NB4 (cell line): ENCODE data around the gene TTLL5.
"Not testable (repeated sequence)": the region's sequence is repeated elsewhere in the genome, so short reads cannot be mapped to it uniquely, and the experiment has no call there.

Experiments
- DNase-seq: peaks from one replicate; pipeline ENCODE4 v3.0.0; 2010; ENCODE audit warnings: low read depth
- H3K4me3 ChIP-seq: one replicate; pipeline ENCODE4 v1.5.1; 2011; ENCODE audit warnings: mild to moderate bottlenecking, low read depth, low read length, moderate library complexity
- MYC ChIP-seq: IDR thresholded peaks from 2 replicates; pipeline ENCODE4 v1.6.1; 2011; ENCODE audit warnings: low read depth, low read length
- POLR2A ChIP-seq: IDR thresholded peaks from 2 replicates; pipeline ENCODE4 v1.6.1; 2011; ENCODE audit warnings: mild to moderate bottlenecking; ENCODE audit not compliant: insufficient read length; ENCODE audit errors: extremely low read depth
- TF ChIP-seq, protein P1 (sequence below): IDR thresholded peaks from one replicate; pipeline ENCODE4 v1.5.1; 2012; ENCODE audit warnings: low read depth, low read length
- TF ChIP-seq, protein P2 (sequence below): IDR thresholded peaks from 2 replicates; pipeline ENCODE4 v1.6.1; 2011; ENCODE audit warnings: low read depth, low read length

TTLL5 gene

DNA sequence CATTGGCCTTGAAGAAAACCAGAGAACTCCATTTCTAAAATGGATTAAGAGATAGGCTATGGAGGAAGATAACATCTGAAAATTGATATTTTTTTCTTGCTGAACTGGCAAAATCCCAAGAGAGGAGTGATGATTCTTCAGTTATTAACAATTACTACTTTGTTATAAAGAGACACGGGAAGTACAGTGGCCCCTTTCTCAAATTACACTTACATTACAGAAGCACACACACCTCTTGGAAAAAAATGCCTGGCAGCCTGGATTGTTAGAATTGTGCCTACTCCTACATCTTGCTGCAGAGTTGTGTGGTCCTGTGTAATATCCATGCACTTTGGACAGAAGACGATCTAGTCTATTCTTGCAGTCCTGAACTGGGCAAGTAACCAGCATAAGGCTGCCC is 249.0 kb downstream of the TTLL5 start:
- H3K4me3 ChIP-seq = no peak overlapping the region
- DNase-seq = no peak
- TF ChIP-seq, protein P1, sequence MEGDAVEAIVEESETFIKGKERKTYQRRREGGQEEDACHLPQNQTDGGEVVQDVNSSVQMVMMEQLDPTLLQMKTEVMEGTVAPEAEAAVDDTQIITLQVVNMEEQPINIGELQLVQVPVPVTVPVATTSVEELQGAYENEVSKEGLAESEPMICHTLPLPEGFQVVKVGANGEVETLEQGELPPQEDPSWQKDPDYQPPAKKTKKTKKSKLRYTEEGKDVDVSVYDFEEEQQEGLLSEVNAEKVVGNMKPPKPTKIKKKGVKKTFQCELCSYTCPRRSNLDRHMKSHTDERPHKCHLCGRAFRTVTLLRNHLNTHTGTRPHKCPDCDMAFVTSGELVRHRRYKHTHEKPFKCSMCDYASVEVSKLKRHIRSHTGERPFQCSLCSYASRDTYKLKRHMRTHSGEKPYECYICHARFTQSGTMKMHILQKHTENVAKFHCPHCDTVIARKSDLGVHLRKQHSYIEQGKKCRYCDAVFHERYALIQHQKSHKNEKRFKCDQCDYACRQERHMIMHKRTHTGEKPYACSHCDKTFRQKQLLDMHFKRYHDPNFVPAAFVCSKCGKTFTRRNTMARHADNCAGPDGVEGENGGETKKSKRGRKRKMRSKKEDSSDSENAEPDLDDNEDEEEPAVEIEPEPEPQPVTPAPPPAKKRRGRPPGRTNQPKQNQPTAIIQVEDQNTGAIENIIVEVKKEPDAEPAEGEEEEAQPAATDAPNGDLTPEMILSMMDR = no peak
- TF ChIP-seq MYC (no peak), POLR2A (no peak)
- TF ChIP-seq, protein P2, sequence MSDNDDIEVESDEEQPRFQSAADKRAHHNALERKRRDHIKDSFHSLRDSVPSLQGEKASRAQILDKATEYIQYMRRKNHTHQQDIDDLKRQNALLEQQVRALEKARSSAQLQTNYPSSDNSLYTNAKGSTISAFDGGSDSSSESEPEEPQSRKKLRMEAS = no peak

DNA sequence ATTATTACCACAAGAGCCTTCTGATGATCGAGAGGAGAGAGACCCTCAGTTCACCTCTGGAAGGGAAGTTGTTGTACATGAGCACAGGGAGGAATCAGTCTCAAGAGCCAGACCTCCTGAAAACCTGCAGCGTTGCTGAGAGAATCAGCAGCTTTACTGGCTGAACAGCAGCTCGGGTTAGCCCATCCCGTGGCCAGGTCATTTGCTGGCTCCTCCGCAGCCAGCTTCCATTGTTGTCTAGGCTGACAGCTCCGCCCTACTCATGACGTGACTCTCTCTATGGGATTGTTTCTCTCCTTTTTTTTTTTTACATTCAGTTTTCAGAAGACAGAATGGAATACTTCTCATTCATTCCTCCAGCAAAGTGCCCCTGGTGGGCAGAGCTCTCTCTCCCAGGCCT is 250.8 kb downstream of the TTLL5 start:
- no peak for DNase-seq
- no peak for TF ChIP-seq POLR2A
- no peak for TF ChIP-seq MYC
- TF ChIP-seq, protein P1 = no peak
- TF ChIP-seq, protein P2 = no peak
- H3K4me3 ChIP-seq = no peak overlapping the region

DNA sequence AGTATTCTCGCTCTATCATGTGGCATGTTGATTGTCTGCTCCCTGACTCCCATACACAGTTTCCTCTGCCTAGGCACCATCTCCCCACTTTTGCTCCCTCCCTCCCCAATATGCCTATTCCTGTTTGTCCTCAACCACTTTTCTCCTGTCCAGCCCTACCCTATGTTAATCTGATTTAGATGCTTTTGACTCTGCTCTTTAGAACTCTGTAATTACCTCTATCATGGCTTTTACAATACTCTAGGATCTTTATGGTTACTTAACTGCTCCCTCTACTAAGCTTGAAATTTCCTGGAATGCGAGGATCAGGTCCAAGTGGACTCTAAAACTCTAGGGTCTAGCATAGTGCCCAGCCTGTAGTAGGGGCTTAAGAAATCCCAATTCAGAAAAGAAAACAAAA is 252.1 kb downstream of the TTLL5 start:
- H3K4me3 ChIP-seq = no peak overlapping the region
- no peak for TF ChIP-seq POLR2A
- TF ChIP-seq, protein P1 = no peak
- TF ChIP-seq, protein P2 = no peak
- no peak for TF ChIP-seq MYC
- DNase-seq = no peak

DNA sequence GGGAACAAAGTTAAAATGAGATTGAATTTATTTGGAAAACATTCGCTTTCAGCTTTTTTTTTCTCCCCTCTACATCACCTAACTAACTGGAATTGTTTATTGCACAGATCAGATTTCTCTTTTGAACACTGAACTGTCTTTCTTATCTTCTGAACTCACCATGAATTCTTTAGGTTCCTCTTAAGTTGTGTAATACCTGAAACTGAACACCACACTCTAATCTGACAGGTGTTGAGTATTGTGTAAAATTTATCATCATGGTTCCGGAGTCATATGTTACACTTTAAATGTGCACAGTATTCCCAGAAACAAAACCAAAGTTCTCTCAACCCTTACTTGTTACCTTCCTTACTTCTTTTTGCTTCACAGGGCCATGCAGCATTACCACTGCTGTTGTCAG is 254.0 kb downstream of the TTLL5 start:
- TF ChIP-seq, protein P1 = no peak
- DNase-seq = no peak
- H3K4me3 ChIP-seq = no peak overlapping the region

DNA sequence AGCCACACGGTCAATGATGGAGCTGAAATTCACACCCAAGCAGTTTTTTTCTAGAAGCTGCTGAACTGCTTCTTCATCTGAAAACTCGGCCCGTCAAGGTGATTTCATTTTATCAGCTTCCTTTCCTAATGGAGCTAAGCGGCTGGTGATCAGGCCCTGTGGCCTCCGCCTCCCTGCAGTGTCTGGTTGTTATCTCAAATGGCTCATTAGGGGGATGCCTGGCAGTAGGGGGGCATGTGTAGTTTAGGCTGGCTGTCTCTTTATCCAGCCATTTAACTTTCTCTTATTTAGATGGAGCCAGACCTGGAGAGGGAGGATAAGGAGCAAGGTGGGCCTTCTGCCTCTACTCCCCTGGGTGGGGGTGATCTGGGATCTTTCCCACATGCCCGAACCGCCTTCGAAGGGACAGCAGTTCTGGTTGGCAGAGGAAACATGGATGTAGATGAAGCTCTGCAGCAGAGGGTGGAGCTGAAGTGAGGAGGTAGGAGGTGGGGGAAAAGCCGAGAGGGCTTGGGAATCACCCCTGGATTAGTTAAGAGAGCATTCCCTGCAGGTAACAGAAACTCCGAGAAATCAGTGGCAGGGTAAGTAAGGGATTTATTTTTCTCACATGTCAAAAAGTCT is 256.4 kb downstream of the TTLL5 start:
- H3K4me3 ChIP-seq = no peak overlapping the region
- DNase-seq = no peak
- no peak for TF ChIP-seq POLR2A
- no peak for TF ChIP-seq MYC
- TF ChIP-seq, protein P1 = no peak
- TF ChIP-seq, protein P2 = no peak

DNA sequence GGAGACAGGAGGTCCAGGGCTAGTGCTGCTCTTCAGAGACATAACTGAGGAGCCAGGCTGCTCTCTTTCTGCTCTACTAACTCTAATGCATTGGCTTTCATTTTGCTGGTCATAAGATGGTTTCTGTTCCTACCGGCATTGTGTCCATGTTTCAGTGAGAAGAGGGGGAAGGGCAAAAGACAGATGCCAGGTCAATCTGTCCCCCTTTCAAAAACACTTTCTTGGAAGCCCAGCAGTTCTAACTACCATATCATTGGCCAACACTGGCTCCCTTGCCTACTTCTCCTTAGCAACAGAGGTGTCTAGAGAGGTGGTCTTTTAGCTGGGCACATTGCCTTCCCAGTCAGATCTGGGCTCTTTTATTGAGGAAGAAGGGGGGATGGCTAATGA is 256.9 kb downstream of the TTLL5 start:
- DNase-seq = no peak
- TF ChIP-seq MYC (no peak), POLR2A (no peak)
- TF ChIP-seq, protein P2 = no peak
- TF ChIP-seq, protein P1 = no peak
- H3K4me3 ChIP-seq = no peak overlapping the region

DNA sequence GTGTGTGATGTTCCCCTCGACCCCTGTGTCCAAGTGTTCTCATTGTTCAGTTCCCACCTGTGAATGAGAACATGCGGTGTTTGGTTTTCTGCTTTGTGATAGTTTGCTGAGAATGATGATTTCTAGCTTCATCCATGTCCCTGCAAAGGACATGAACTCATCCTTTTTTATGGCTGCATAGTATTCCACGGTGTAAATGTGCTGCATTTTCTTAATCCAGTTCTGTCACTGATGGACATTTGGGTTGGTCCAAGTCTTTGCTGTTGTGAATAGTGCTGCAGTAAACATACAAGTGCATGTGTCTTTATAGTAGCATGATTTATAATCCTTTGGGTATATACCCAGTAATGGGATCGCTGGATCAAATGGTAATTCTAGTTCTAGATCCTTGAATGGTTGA is 259.4 kb downstream of the TTLL5 start:
- not testable (repeated sequence) for DNase-seq, H3K4me3 ChIP-seq

DNA sequence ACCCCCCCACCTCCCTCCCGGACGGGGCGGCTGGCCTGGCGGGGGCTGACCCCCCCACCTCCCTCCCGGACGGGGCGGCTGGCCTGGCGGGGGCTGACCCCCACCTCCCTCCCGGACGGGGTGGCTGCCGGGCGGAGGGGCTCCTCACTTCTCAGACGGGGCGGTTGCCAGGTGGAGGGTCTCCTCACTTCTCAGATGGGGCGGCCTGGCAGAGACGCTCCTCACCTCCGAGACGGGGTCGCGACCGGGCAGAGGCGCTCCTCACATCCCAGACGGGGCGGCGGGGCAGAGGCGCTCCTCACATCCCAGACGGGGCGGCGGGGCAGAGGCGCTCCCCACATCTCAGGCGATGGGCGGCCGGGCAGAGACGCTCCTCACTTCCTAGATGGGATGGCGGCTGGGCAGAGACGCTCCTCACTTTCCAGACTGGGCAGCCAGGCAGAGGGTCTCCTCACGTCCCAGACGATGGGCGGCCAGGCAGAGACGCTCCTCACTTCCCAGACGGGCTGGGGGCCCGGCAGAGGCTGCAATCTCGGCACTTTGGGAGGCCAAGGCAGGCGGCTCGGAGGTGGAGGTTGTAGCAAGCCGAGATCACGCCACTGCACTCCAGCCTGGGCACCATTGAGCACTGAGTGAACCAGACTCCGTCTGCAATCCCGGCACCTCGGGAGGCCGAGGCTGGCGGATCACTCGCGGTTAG is 264.2 kb downstream of the TTLL5 start:
- not testable (repeated sequence) for H3K4me3 ChIP-seq, DNase-seq
